ENCODE data around the gene CYP4F8. TPM values are rescaled to one million over a fixed set of nuclear protein-coding genes. Genes with fewer than 3 reads are reported as not detected.

Gene CYP4F8
- total and polyA plus RNA-seq, 2 of the 8 experiments (the other 6 are each of a cell fraction or from before 2014, with no cell fraction given), result not detected

DNA sequence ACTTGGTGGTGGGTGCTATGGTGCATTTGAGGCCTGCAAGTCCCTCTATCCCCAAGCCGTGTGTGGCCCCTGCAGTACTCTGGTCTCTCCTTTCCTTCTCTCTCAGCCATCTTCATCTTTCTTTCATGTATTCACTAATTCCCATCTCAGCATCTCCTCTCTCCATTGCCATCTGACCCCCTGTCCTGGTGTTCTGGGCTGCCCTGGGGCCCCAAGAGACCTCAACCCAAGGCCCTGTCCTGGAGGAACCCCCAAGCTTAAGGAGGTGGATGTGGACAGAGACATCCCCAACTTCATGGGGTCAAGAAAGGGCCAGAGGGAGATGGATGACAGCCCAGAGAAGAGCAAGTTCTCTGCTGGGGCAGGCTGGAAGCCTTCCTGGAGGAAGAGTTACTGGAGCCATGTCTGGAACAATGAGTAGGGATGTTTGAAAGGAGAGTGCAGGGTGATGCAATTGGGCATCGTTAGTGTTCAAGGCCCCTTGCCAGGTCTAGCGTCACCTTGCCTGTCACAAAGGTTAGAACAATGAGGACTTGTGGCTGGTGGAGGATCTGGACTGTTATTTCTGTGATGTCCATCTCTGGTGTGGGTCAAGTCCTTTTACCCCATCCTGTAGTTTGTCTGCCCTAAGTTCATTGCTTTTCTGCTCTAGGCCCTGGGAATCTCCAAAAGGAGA lies 29.2 kb downstream of the CYP4F8 start (continued):
- TF ChIP-seq, protein P1, sequence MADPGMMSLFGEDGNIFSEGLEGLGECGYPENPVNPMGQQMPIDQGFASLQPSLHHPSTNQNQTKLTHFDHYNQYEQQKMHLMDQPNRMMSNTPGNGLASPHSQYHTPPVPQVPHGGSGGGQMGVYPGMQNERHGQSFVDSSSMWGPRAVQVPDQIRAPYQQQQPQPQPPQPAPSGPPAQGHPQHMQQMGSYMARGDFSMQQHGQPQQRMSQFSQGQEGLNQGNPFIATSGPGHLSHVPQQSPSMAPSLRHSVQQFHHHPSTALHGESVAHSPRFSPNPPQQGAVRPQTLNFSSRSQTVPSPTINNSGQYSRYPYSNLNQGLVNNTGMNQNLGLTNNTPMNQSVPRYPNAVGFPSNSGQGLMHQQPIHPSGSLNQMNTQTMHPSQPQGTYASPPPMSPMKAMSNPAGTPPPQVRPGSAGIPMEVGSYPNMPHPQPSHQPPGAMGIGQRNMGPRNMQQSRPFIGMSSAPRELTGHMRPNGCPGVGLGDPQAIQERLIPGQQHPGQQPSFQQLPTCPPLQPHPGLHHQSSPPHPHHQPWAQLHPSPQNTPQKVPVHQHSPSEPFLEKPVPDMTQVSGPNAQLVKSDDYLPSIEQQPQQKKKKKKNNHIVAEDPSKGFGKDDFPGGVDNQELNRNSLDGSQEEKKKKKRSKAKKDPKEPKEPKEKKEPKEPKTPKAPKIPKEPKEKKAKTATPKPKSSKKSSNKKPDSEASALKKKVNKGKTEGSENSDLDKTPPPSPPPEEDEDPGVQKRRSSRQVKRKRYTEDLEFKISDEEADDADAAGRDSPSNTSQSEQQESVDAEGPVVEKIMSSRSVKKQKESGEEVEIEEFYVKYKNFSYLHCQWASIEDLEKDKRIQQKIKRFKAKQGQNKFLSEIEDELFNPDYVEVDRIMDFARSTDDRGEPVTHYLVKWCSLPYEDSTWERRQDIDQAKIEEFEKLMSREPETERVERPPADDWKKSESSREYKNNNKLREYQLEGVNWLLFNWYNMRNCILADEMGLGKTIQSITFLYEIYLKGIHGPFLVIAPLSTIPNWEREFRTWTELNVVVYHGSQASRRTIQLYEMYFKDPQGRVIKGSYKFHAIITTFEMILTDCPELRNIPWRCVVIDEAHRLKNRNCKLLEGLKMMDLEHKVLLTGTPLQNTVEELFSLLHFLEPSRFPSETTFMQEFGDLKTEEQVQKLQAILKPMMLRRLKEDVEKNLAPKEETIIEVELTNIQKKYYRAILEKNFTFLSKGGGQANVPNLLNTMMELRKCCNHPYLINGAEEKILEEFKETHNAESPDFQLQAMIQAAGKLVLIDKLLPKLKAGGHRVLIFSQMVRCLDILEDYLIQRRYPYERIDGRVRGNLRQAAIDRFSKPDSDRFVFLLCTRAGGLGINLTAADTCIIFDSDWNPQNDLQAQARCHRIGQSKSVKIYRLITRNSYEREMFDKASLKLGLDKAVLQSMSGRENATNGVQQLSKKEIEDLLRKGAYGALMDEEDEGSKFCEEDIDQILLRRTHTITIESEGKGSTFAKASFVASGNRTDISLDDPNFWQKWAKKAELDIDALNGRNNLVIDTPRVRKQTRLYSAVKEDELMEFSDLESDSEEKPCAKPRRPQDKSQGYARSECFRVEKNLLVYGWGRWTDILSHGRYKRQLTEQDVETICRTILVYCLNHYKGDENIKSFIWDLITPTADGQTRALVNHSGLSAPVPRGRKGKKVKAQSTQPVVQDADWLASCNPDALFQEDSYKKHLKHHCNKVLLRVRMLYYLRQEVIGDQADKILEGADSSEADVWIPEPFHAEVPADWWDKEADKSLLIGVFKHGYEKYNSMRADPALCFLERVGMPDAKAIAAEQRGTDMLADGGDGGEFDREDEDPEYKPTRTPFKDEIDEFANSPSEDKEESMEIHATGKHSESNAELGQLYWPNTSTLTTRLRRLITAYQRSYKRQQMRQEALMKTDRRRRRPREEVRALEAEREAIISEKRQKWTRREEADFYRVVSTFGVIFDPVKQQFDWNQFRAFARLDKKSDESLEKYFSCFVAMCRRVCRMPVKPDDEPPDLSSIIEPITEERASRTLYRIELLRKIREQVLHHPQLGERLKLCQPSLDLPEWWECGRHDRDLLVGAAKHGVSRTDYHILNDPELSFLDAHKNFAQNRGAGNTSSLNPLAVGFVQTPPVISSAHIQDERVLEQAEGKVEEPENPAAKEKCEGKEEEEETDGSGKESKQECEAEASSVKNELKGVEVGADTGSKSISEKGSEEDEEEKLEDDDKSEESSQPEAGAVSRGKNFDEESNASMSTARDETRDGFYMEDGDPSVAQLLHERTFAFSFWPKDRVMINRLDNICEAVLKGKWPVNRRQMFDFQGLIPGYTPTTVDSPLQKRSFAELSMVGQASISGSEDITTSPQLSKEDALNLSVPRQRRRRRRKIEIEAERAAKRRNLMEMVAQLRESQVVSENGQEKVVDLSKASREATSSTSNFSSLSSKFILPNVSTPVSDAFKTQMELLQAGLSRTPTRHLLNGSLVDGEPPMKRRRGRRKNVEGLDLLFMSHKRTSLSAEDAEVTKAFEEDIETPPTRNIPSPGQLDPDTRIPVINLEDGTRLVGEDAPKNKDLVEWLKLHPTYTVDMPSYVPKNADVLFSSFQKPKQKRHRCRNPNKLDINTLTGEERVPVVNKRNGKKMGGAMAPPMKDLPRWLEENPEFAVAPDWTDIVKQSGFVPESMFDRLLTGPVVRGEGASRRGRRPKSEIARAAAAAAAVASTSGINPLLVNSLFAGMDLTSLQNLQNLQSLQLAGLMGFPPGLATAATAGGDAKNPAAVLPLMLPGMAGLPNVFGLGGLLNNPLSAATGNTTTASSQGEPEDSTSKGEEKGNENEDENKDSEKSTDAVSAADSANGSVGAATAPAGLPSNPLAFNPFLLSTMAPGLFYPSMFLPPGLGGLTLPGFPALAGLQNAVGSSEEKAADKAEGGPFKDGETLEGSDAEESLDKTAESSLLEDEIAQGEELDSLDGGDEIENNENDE (IDR thresholded peaks at IDR 0.05; ENCODE audit: insufficient replicate concordance, low read length), result no peak
- TF ChIP-seq SRF (IDR thresholded peaks at IDR 0.05; ENCODE audit: low read depth, low read length) (no peak), EP300 (IDR thresholded peaks at IDR 0.05; ENCODE audit: borderline replicate concordance in 1 of 2, low read depth in 2 of 2, low read length in 2 of 2) (no peak), GTF2F1 (IDR thresholded peaks at IDR 0.05; ENCODE audit: borderline replicate concordance, low read depth, low read length) (no peak)
